ENCODE data around the gene SHANK2. TPM values are rescaled to one million over a fixed set of nuclear protein-coding genes. Genes with fewer than 3 reads are reported as not detected.

The SHANK2 gene
- total RNA-seq, 1 donor from 2014 or later, result 10.9 TPM

GRCh38 chr11:71204748-71205664, 47.4 kb downstream of the SHANK2 start:
- H3K4me3 ChIP-seq (ENCODE audit: low read depth, low read length), result no peak overlapping the region
- TF ChIP-seq CTCF (conservative IDR thresholded peaks at IDR 0.05; ENCODE audit: low read depth, low read length), result no peak
- DNase-seq (ENCODE audit: low read depth), result no peak

GRCh38 chr11:71204294-71204693, 48.1 kb downstream of the SHANK2 start:
- DNase-seq (ENCODE audit: low read depth), result no peak
- H3K4me3 ChIP-seq (ENCODE audit: low read depth, low read length), result no peak overlapping the region
- no peak for TF ChIP-seq CTCF (conservative IDR thresholded peaks at IDR 0.05; ENCODE audit: low read depth, low read length)

- no peak overlapping the region for H3K4me3 ChIP-seq (ENCODE audit: low read depth, low read length)
- no peak for TF ChIP-seq CTCF (conservative IDR thresholded peaks at IDR 0.05; ENCODE audit: low read depth, low read length)
- no peak for DNase-seq (ENCODE audit: low read depth)
Observed at GRCh38 chr11:71203681-71204080, 48.7 kb downstream of the SHANK2 start.

GRCh38 chr11:71202966-71203365, 49.4 kb downstream of the SHANK2 start:
- no peak for TF ChIP-seq CTCF (conservative IDR thresholded peaks at IDR 0.05; ENCODE audit: low read depth, low read length)
- no peak for DNase-seq (ENCODE audit: low read depth)
- H3K4me3 ChIP-seq (ENCODE audit: low read depth, low read length), result no peak overlapping the region

GRCh38 chr11:71202598-71202944, 49.8 kb downstream of the SHANK2 start:
- no peak overlapping the region for H3K4me3 ChIP-seq (ENCODE audit: low read depth, low read length)
- no peak for TF ChIP-seq CTCF (conservative IDR thresholded peaks at IDR 0.05; ENCODE audit: low read depth, low read length)
- DNase-seq (ENCODE audit: low read depth), result no peak

Other genes starting within 250 kb of the SHANK2 start
- 32.3 and 124 TPM in 2 replicates for gene DHCR7, start 195.8 kb upstream of the SHANK2 start, total RNA-seq
- 43.8 and 72.8 TPM in 2 replicates for gene NADSYN1, start 200.6 kb upstream of the SHANK2 start, total RNA-seq